Naive thymus-derived CD4-positive, alpha-beta T cell (primary cell): ENCODE data around the gene MRPL3. TPM values are rescaled to one million over a fixed set of nuclear protein-coding genes. Genes with fewer than 3 reads are reported as not detected.

Experiments
- ATAC-seq: fragments of 150-1000 bp; cut with Tn5 transposase; 2 replicates; pipeline ENCODE4 v1.10.0; 2021; ENCODE audit warnings: mild to moderate bottlenecking, moderate library complexity
- CTCF ChIA-PET: fragments of 350-600 bp; sonication (Branson Sonifier 250); formaldehyde crosslinking; loops from one replicate; lab custom pipeline; 2021; ENCODE audit warnings: antibody characterized with exemption; lab: Charles Lee
- POLR2A ChIA-PET: fragments of 350-600 bp; sonication (Branson Sonifier 250); formaldehyde crosslinking; loops from one replicate; lab custom pipeline; 2021; ENCODE audit warnings: antibody characterized with exemption, inconsistent platforms; lab: Charles Lee
- DNase-seq, 9 donors: peaks; one replicate each; pipeline versions ENCODE4 v3.0.0 to v3.0.0-alpha.2; 2020 to 2022; ENCODE audit warnings: mixed read lengths in 1 of 9
- H3K27ac ChIP-seq: one replicate; pipeline ENCODE4 v1.7.0; 2013; ENCODE audit warnings: mild to moderate bottlenecking, low read depth, low read length, moderate library complexity
- H3K27me3 ChIP-seq, 2 donors: one replicate each; pipeline ENCODE4 v1.7.0; 2013; ENCODE audit warnings: low read length in 2 of 2, mild to moderate bottlenecking in 2 of 2, moderate library complexity in 2 of 2; ENCODE audit not compliant: control insufficient read depth in 2 of 2, insufficient read depth in 2 of 2
- H3K36me3 ChIP-seq, 3 experiments: 1 replicate in 2 of 3; 2 replicates in 1 of 3; pipeline ENCODE4 v1.7.0; 2013; ENCODE audit warnings: low read length in 3 of 3, mild to moderate bottlenecking in 3 of 3, moderate library complexity in 1 of 3; ENCODE audit not compliant: insufficient read depth in 3 of 3, control insufficient read depth in 2 of 3
- H3K4me1 ChIP-seq, 2 donors: one replicate each; pipeline ENCODE4 v1.7.0; 2013; ENCODE audit warnings: low read length in 2 of 2, mild to moderate bottlenecking in 2 of 2, moderate library complexity in 1 of 2; ENCODE audit not compliant: control insufficient read depth in 2 of 2, insufficient read depth in 2 of 2
- H3K4me3 ChIP-seq: 2 replicates; pipeline ENCODE4 v1.7.0; 2013; ENCODE audit warnings: mild to moderate bottlenecking, low read length
- H3K9me3 ChIP-seq, 3 experiments: 1 replicate in 2 of 3; 2 replicates in 1 of 3; pipeline ENCODE4 v1.7.0; 2013; ENCODE audit warnings: low read length in 3 of 3; ENCODE audit not compliant: control insufficient read depth in 2 of 3
- H3K27ac Mint-ChIP-seq, 9 donors: one replicate each; pipeline ENCODE4 v1.8.0; 2020 to 2022; ENCODE audit warnings: mixed read lengths in 9 of 9, mild to moderate bottlenecking in 8 of 9, moderate library complexity in 5 of 9, inconsistent platforms in 2 of 9
- H3K27me3 Mint-ChIP-seq, 5 donors: one replicate each; pipeline ENCODE4 v1.8.0; 2021 to 2022; ENCODE audit warnings: mixed read lengths in 5 of 5, mild to moderate bottlenecking in 1 of 5
- H3K36me3 Mint-ChIP-seq, 5 donors: one replicate each; pipeline ENCODE4 v1.8.0; 2020 to 2022; ENCODE audit warnings: mixed read lengths in 5 of 5, mild to moderate bottlenecking in 3 of 5, inconsistent platforms in 1 of 5
- H3K4me1 Mint-ChIP-seq, 7 donors: one replicate each; pipeline ENCODE4 v1.8.0; 2020 to 2022; ENCODE audit warnings: mixed read lengths in 7 of 7, mild to moderate bottlenecking in 3 of 7, inconsistent platforms in 1 of 7
- H3K4me3 Mint-ChIP-seq, 10 donors: one replicate each; pipeline ENCODE4 v1.8.0; 2020 to 2022; ENCODE audit warnings: mild to moderate bottlenecking in 10 of 10, mixed read lengths in 10 of 10, moderate library complexity in 6 of 10, inconsistent platforms in 2 of 10
- H3K9me3 Mint-ChIP-seq, 11 donors: one replicate each; pipeline ENCODE4 v1.8.0; 2020 to 2022; ENCODE audit warnings: mixed read lengths in 11 of 11, mild to moderate bottlenecking in 4 of 11, inconsistent platforms in 1 of 11, moderate library complexity in 1 of 11
- intact Hi-C, 2 donors: fragments of 100-400 bp; cut with micrococcal nuclease; formaldehyde crosslinking; loops; one replicate each; pipeline ENCODE4 v1.15.1; 2023
- polyA plus RNA-seq, 2 donors: library from polyadenylated mRNA; unstranded; fragments of 300-500 nt; fragmentation: Illumina TruSeq; gene quantifications; one replicate each; pipeline ENCODE4 v1.2.3, GENCODE V29; 2021
- total RNA-seq, 6 experiments: library from RNA in 5 of 6; stranded (reverse) in 5 of 6; gene quantifications; 1 replicate in 5 of 6; 2 replicates in 1 of 6; pipeline ENCODE4 v1.2.3 and lab custom pipeline; 2021 to 2026

Gene MRPL3
- total and polyA plus RNA-seq, 7 experiments from 2014 or later: 33.8 to 84.4 (median 55.5) TPM

DNA sequence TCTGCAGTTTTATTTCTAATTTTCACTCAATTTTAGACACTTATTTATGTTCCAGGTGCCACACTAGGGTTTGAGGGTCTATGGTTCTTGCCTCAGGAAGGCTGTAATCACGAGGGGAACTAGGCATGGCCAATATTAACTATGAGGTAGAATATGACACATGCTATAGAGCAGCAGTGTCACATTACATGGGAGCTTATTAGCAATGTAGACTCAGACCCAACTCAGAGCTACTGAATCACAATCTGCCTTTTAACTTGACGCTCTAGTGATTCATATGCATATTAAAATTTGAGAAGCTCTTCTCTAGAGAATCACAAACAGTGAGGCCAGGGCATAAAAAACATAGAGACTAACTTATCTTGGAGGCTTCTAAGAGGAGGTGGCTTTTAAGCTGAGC, 32.8 kb upstream of the MRPL3 start:
- Mint-ChIP-seq H3K9me3 (peaks cover 0 to 9% (median 0%) of the 10 kb centered on the region in 11 donors), H3K27me3 (peaks cover 34 to 57% (median 38%) of the 10 kb centered on the region in 5 donors), H3K4me1 (no peaks in the 10 kb centered on the region), H3K36me3 (no peaks in the 10 kb centered on the region), H3K4me3 (no peak overlapping the region), H3K27ac (no peak overlapping the region)
- Histone ChIP-seq H3K4me3 (no peak overlapping the region), H3K4me1 (no peaks in the 10 kb centered on the region), H3K27ac (no peak overlapping the region), H3K9me3 (no peaks in the 10 kb centered on the region), H3K27me3 (no peaks in the 10 kb centered on the region), H3K36me3 (no peaks in the 10 kb centered on the region)
- ATAC-seq: no peak
- intact Hi-C loops: no loop called here
- POLR2A ChIA-PET: no interaction called here
- no peak for DNase-seq
- CTCF ChIA-PET: no interaction called here

DNA sequence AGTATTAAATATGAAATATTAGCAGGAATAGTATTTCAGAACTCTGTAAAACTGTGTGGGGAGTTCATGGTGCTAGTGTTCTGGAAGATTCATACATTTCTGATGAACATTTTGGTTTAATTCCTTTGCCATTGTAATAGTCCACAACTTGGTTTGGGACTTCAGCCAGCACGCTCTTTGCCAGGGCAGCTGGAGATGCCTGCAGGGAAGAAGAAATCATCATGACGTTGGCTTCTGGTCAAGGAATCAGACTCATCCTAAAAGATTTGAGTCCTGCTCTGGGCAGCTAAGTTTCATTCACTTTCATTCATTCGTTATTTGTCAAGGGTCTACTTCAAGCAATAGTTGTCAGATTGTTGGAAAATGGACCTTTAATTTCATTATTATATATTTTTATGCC, 32.4 kb upstream of the MRPL3 start:
- ChIA-PET CTCF (no interaction called here), POLR2A (no interaction called here)
- Mint-ChIP-seq H3K36me3 (no peaks in the 10 kb centered on the region), H3K4me1 (no peaks in the 10 kb centered on the region), H3K27ac (no peak overlapping the region), H3K4me3 (no peak overlapping the region), H3K27me3 (peaks cover 32 to 53% (median 37%) of the 10 kb centered on the region in 5 donors), H3K9me3 (peaks cover 0 to 9% (median 0%) of the 10 kb centered on the region in 11 donors)
- no peaks in the 10 kb centered on the region for H3K36me3 ChIP-seq
- no peaks in the 10 kb centered on the region for H3K27me3 ChIP-seq
- H3K4me3 ChIP-seq: no peak overlapping the region
- DNase-seq: no peak
- no peak for ATAC-seq
- intact Hi-C loops: no loop called here
- no peaks in the 10 kb centered on the region for H3K9me3 ChIP-seq
- H3K4me1 ChIP-seq: no peaks in the 10 kb centered on the region
- no peak overlapping the region for H3K27ac ChIP-seq

DNA sequence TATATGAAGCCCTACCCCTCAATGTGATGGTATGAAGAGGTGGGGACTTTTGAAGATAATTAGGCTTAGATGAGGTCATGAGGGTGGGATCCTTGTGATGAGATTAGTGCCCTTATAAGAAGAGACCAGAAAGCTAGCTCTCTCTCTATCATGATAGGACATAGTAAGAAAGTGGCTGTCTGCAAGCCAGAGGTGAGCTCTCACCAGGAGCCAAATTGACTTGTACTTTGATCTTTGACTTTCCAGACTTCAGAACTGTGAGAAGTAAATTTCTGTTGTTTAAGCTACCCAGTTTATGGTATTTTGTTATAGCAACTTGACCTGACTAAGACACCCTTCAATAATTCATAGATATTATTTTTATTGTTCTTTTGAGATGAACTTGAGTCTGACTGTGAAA, 29.9 kb upstream of the MRPL3 start:
- Mint-ChIP-seq H3K27me3 (peaks cover 41 to 62% (median 48%) of the 10 kb centered on the region in 5 donors), H3K4me1 (no peaks in the 10 kb centered on the region)
- no peak for ATAC-seq

DNA sequence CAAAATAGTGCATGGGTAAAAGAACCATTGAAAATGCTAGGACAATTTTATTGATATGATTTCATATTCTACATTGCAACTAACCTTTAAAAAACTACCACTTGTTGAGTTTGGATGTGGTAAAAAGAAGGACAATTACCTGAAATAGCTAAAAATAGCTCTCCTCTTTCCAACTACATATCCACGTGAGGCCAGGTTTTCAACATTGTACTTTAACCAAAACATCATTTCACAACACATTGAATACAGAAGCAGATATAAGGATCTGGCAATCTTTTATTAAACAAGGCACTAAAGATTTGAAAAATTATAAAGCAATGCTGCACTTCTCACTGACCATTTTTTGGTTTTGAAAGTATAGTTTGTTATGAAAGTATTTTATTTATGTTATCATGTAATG, 28.1 kb upstream of the MRPL3 start:
- ATAC-seq (no peak), DNase-seq (no peak)
- Mint-ChIP-seq H3K9me3 (peaks cover 0 to 9% (median 0%) of the 10 kb centered on the region in 11 donors), H3K36me3 (peaks cover 0 to 4% (median 0%) of the 10 kb centered on the region in 5 donors), H3K27ac (no peak overlapping the region), H3K4me1 (peaks cover 0 to 5% (median 4%) of the 10 kb centered on the region in 7 donors), H3K27me3 (peaks cover 47 to 61% (median 52%) of the 10 kb centered on the region in 5 donors), H3K4me3 (no peak overlapping the region)
- POLR2A ChIA-PET: no interaction called here
- no peaks in the 10 kb centered on the region for H3K9me3 ChIP-seq
- intact Hi-C loops: no loop called here
- H3K27me3 ChIP-seq: no peaks in the 10 kb centered on the region
- no peak overlapping the region for H3K27ac ChIP-seq
- CTCF ChIA-PET: no interaction called here
- no peak overlapping the region for H3K4me3 ChIP-seq
- H3K4me1 ChIP-seq: no peaks in the 10 kb centered on the region
- no peaks in the 10 kb centered on the region for H3K36me3 ChIP-seq

More for the DNA sequence above, 29.9 kb upstream of the MRPL3 start:
- ChIA-PET CTCF (no interaction called here), POLR2A (no interaction called here)
- no peak overlapping the region for H3K4me3 ChIP-seq
- Mint-ChIP-seq H3K9me3 (peaks cover 0 to 9% (median 0%) of the 10 kb centered on the region in 11 donors), H3K4me3 (no peak overlapping the region), H3K27ac (no peak overlapping the region), H3K36me3 (no peaks in the 10 kb centered on the region)
- no peaks in the 10 kb centered on the region for H3K27me3 ChIP-seq
- H3K4me1 ChIP-seq: no peaks in the 10 kb centered on the region
- intact Hi-C loops: no loop called here
- no peaks in the 10 kb centered on the region for H3K36me3 ChIP-seq
- H3K27ac ChIP-seq: no peak overlapping the region
- no peaks in the 10 kb centered on the region for H3K9me3 ChIP-seq
- DNase-seq: no peak

DNA sequence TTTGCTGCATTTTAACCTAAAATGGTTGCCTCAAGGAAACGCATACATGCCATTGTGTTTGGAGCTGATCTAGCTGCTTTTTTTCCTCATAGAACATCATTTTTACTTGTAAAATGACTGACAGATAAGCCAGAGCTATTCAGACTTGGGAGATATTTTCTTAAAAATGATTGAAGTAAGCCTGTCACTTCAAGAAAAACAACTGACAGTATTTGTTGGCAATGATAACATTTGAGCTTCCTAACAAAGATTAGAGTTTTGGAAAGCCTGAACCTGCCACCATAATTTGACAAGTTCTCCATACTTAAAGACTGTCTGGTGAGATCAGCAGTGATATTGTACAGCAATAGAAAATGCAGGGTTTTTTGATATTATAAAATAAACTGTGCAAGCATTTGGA, 27.6 kb upstream of the MRPL3 start:
- Mint-ChIP-seq H3K4me3 (no peak overlapping the region), H3K27me3 (peaks cover 46 to 63% (median 52%) of the 10 kb centered on the region in 5 donors), H3K36me3 (peaks cover 0 to 4% (median 0%) of the 10 kb centered on the region in 5 donors), H3K27ac (no peak overlapping the region), H3K9me3 (peaks cover 0 to 9% (median 0%) of the 10 kb centered on the region in 11 donors), H3K4me1 (peaks cover 0 to 5% (median 4%) of the 10 kb centered on the region in 7 donors)
- POLR2A ChIA-PET: no interaction called here
- Histone ChIP-seq H3K4me3 (no peak overlapping the region), H3K27me3 (no peaks in the 10 kb centered on the region), H3K9me3 (no peaks in the 10 kb centered on the region), H3K4me1 (no peaks in the 10 kb centered on the region), H3K36me3 (no peaks in the 10 kb centered on the region), H3K27ac (no peak overlapping the region)
- intact Hi-C loops: no loop called here
- DNase-seq (no peak), ATAC-seq (no peak)
- CTCF ChIA-PET: no interaction called here

DNA sequence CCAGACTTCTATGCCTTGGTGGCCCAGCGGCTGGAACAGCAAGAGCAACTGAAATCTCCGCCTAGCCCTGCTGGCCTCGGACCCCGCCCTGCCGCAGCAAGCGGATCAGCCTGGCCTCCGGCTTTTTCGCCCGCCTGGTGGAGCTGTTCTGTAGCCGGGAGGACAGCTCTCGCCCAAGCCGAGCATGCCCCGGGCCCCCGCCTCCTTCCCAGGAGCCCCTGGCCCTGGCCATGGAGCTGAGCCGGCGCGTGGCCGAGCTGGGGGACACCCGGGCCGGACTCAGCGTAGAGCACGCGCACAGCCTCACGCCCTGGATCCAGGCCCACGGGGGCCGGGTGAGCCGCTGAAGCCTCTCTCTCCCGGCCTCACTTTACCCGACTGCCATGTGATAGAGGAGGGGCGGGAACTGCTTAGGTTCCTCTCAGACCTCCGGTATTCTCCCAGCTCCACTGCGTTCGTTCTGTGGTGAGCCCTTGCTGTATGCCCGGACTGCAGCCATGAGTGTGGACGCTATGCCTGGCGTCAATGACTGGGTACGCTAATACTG, 24.1 kb upstream of the MRPL3 start:
- Histone ChIP-seq H3K4me3 (no peak overlapping the region), H3K27me3 (no peaks in the 10 kb centered on the region), H3K27ac (no peak overlapping the region), H3K36me3 (no peaks in the 10 kb centered on the region), H3K4me1 (no peaks in the 10 kb centered on the region), H3K9me3 (no peaks in the 10 kb centered on the region)
- H3K4me3 Mint-ChIP-seq: peak overlapping the region in 1 of 10 donors; percentile 20
- peaks cover 0 to 5% (median 4%) of the 10 kb centered on the region in 7 donors for H3K4me1 Mint-ChIP-seq
- no peak for ATAC-seq
- ChIA-PET POLR2A (no interaction called here), CTCF (no interaction called here)
- no peak overlapping the region for H3K27ac Mint-ChIP-seq
- intact Hi-C loops: no loop called here
- peaks cover 0 to 1% (median 0%) of the 10 kb centered on the region in 11 donors for H3K9me3 Mint-ChIP-seq
- H3K27me3 Mint-ChIP-seq: peaks cover 38 to 59% (median 45%) of the 10 kb centered on the region in 5 donors
- DNase-seq: peak in 1 of 9 donors; percentile 24
- peaks cover 0 to 4% (median 0%) of the 10 kb centered on the region in 5 donors for H3K36me3 Mint-ChIP-seq

DNA sequence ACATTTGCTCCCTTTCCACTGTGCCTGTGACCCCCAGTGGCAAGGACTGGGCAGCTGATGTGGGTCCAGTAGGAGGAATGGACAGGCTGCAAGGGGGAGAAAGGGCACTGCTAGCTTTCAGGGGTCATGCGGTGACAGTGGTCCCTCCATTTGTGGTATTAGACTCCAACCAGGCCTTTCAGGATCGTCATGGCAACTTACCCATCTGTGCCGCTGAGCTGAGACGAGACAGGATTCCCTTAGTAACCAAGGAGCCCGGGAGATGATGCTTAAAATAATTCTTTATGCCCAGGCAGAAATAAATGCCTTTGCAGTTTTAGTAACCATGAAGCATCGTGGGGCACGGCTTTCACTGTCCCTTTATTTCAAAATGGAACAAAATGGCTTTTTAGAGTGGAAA, 15.9 kb upstream of the MRPL3 start:
- no peaks in the 10 kb centered on the region for H3K4me1 Mint-ChIP-seq
- Histone ChIP-seq H3K9me3 (no peaks in the 10 kb centered on the region), H3K27me3 (no peaks in the 10 kb centered on the region), H3K4me1 (no peaks in the 10 kb centered on the region), H3K36me3 (no peaks in the 10 kb centered on the region), H3K27ac (no peak overlapping the region), H3K4me3 (no peak overlapping the region)
- intact Hi-C loops: no loop called here
- CTCF ChIA-PET: interaction anchor here (0.6 kb wide), 1 partner anchor 289 kb away, joined by 3 read pairs; no protein-coding TSS in a partner anchor
- POLR2A ChIA-PET: no interaction called here
- peaks cover 0 to 3% (median 0%) of the 10 kb centered on the region in 5 donors for H3K36me3 Mint-ChIP-seq
- no peak overlapping the region for H3K27ac Mint-ChIP-seq
- H3K27me3 Mint-ChIP-seq: peaks cover 0 to 15% (median 12%) of the 10 kb centered on the region in 5 donors
- peaks cover 0 to 12% (median 4%) of the 10 kb centered on the region in 11 donors for H3K9me3 Mint-ChIP-seq
- ATAC-seq (no peak), DNase-seq (no peak)
- H3K4me3 Mint-ChIP-seq: no peak overlapping the region
